Hepatocyte (in vitro differentiated cells): ENCODE data around the gene PPP1R7. TPM values are rescaled to one million over a fixed set of nuclear protein-coding genes. Genes with fewer than 3 reads are reported as not detected.

Experiments
- DNase-seq: peaks from one replicate; pipeline ENCODE4 v3.0.0-alpha.2; 2016; ENCODE audit warnings: low spot score
- H2AFZ ChIP-seq: fragments of 200-600 bp; sonication (generic); 2 replicates; pipeline ENCODE4 v1.6.0; 2016; ENCODE audit warnings: antibody characterized with exemption, mild to moderate bottlenecking
- H3K27ac ChIP-seq: fragments of 200-600 bp; sonication (generic); 2 replicates; pipeline ENCODE4 v1.5.1; 2016; ENCODE audit warnings: mild to moderate bottlenecking
- H3K27me3 ChIP-seq: fragments of 200-600 bp; sonication (generic); 2 replicates; pipeline ENCODE4 v1.6.1; 2016
- H3K36me3 ChIP-seq: fragments of 200-600 bp; sonication (generic); replicated peaks from 2 replicates; pipeline ENCODE4 v1.5.1; 2016; ENCODE audit warnings: low read depth; ENCODE audit not compliant: insufficient read depth
- H3K4me1 ChIP-seq: fragments of 200-600 bp; sonication (generic); 2 replicates; pipeline ENCODE4 v1.5.1; 2016; ENCODE audit warnings: mild to moderate bottlenecking, moderate library complexity; ENCODE audit not compliant: insufficient read depth
- H3K4me2 ChIP-seq: fragments of 200-600 bp; sonication (generic); 2 replicates; pipeline ENCODE4 v1.6.0; 2016
- H3K4me3 ChIP-seq: fragments of 200-600 bp; sonication (generic); 2 replicates; pipeline ENCODE4 v1.5.1; 2016; ENCODE audit warnings: mild to moderate bottlenecking
- H3K79me2 ChIP-seq: fragments of 200-600 bp; sonication (generic); 2 replicates; pipeline ENCODE4 v1.6.0; 2017; ENCODE audit warnings: mild to moderate bottlenecking
- H3K9me2 ChIP-seq: fragments of 200-600 bp; sonication (generic); replicated peaks from 2 replicates; pipeline ENCODE4 v1.6.0; 2017; ENCODE audit warnings: mild to moderate bottlenecking; ENCODE audit not compliant: insufficient read depth
- H3K9me3 ChIP-seq: fragments of 200-600 bp; sonication (generic); 2 replicates; pipeline ENCODE4 v1.5.1; 2016; ENCODE audit warnings: low read depth, mild to moderate bottlenecking
- H4K20me1 ChIP-seq: fragments of 200-600 bp; sonication (generic); 2 replicates; pipeline ENCODE4 v1.6.0; 2016; ENCODE audit warnings: mild to moderate bottlenecking; ENCODE audit not compliant: insufficient read depth, poor library complexity, severe bottlenecking
- EZH2 ChIP-seq: fragments of 200-600 bp; sonication (generic); IDR thresholded peaks from 2 replicates; pipeline ENCODE4 v1.6.1; 2016; ENCODE audit warnings: antibody characterized with exemption, mild to moderate bottlenecking, borderline replicate concordance
- EZH2phosphoT487 ChIP-seq: fragments of 200-600 bp; sonication (generic); IDR thresholded peaks from one replicate; pipeline ENCODE4 v1.6.1; 2018; ENCODE audit warnings: antibody characterized with exemption, mild to moderate bottlenecking, low read depth, moderate library complexity; ENCODE audit not compliant: unreplicated experiment, severe bottlenecking
- WGBS: methylation state at CpG from one replicate; pipeline ENCODE4 v1.1.6; 2016; ENCODE audit warnings: low lambda C conversion rate; ENCODE audit errors: missing lambda C conversion rate; 5-methylcytosine and 5-hydroxymethylcytosine counted together
- polyA plus RNA-seq: library from polyadenylated mRNA; unstranded; fragments of >200 nt; fragmentation: Nextera tagmentation; extraction: Ambion mirVana; gene quantifications from 2 replicates; pipeline ENCODE4 v1.2.1, GENCODE V29; 2016
- total RNA-seq: library from RNA; depleted of rRNA; stranded (reverse); fragments of >200 nt; gene quantifications from 2 replicates; pipeline ENCODE4 v1.2.3, GENCODE V29; 2014
- TF ChIP-seq, protein P1 (sequence below): fragments of 200-600 bp; sonication (generic); IDR thresholded peaks from 2 replicates; pipeline ENCODE4 v1.5.1; 2016; ENCODE audit warnings: antibody characterized with exemption, mild to moderate bottlenecking; ENCODE audit not compliant: poor library complexity

The PPP1R7 gene
- total and polyA plus RNA-seq, 2 experiments from 2014 or later: 46.7 to 84.9 TPM

- no peak for DNase-seq
- Histone ChIP-seq H3K79me2 (no peaks in the 10 kb centered on the region), H3K36me3 (no peaks in the 10 kb centered on the region), H3K4me1 (no peaks in the 10 kb centered on the region), H3K27ac (no peak overlapping the region), H3K9me3 (no peaks in the 10 kb centered on the region), H4K20me1 (no peaks in the 10 kb centered on the region), H2AFZ (no peak overlapping the region), H3K9me2 (no peaks in the 10 kb centered on the region), H3K27me3 (no peaks in the 10 kb centered on the region), H3K4me2 (no peak overlapping the region), H3K4me3 (no peak overlapping the region)
- TF ChIP-seq EZH2 (no peak), EZH2phosphoT487 (no peak)
- TF ChIP-seq, protein P1, sequence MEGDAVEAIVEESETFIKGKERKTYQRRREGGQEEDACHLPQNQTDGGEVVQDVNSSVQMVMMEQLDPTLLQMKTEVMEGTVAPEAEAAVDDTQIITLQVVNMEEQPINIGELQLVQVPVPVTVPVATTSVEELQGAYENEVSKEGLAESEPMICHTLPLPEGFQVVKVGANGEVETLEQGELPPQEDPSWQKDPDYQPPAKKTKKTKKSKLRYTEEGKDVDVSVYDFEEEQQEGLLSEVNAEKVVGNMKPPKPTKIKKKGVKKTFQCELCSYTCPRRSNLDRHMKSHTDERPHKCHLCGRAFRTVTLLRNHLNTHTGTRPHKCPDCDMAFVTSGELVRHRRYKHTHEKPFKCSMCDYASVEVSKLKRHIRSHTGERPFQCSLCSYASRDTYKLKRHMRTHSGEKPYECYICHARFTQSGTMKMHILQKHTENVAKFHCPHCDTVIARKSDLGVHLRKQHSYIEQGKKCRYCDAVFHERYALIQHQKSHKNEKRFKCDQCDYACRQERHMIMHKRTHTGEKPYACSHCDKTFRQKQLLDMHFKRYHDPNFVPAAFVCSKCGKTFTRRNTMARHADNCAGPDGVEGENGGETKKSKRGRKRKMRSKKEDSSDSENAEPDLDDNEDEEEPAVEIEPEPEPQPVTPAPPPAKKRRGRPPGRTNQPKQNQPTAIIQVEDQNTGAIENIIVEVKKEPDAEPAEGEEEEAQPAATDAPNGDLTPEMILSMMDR: no peak
- 87% methylated on average over 24 of the region's 24 CpGs for WGBS
Measured at GRCh38 chr2:241201445-241202267, 51.4 kb downstream of the PPP1R7 start.

DNA sequence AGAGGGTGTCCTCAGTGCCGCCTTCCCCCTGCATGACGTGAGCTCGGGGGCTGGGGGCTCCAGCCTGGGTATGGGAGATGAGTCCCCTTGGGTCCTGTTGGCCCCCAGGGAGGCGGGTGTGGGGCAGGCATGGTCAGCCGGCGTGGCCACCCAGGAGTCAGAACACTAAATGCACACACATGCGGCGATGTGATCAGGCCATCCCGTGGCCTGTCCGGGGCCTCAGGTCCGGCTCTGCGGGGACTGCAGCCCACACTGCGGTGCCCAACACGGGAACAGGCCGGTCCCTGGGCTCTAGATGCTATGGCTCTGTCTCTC lies 52.0 kb downstream of the PPP1R7 start:
- H3K36me3 ChIP-seq: no peaks in the 10 kb centered on the region
- no peak for DNase-seq
- no peak overlapping the region for H2AFZ ChIP-seq
- H3K27ac ChIP-seq: no peak overlapping the region
- H3K27me3 ChIP-seq: no peaks in the 10 kb centered on the region
- H3K4me1 ChIP-seq: no peaks in the 10 kb centered on the region
- TF ChIP-seq EZH2 (no peak), EZH2phosphoT487 (no peak)
- TF ChIP-seq, protein P1: no peak
- H3K9me3 ChIP-seq: no peaks in the 10 kb centered on the region
- H4K20me1 ChIP-seq: no peaks in the 10 kb centered on the region
- H3K79me2 ChIP-seq: no peaks in the 10 kb centered on the region
- WGBS: 94% methylated on average over 15 of the region's 15 CpGs
- H3K4me2 ChIP-seq: no peak overlapping the region
- H3K4me3 ChIP-seq: no peak overlapping the region
- no peaks in the 10 kb centered on the region for H3K9me2 ChIP-seq

DNA sequence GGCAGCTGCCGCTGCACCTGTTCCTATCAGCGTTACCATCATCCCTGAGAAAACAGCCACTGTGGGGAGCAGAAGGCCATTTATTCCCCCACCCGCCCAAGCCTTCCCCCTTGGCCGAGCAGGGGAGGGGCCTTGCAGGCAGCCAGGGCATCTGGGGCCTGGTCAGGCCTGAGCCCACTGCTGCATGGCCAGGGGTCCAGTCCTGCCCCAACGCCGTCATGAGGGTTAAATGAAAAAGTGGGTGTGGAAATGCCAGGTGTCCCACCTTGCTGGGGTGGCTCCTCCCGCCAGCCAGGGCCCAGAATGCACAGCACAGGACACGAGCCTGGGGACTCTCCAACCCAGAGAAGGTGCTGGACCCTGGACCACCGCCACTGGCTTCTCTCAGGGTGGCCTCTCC lies 52.4 kb downstream of the PPP1R7 start:
- Histone ChIP-seq H3K79me2 (no peaks in the 10 kb centered on the region), H3K4me3 (no peak overlapping the region), H3K9me2 (no peaks in the 10 kb centered on the region)

More for the DNA sequence above, 52.4 kb downstream of the PPP1R7 start:
- Histone ChIP-seq H2AFZ (no peak overlapping the region), H4K20me1 (no peaks in the 10 kb centered on the region), H3K27ac (no peak overlapping the region), H3K4me1 (no peaks in the 10 kb centered on the region), H3K36me3 (no peaks in the 10 kb centered on the region), H3K9me3 (no peaks in the 10 kb centered on the region), H3K27me3 (no peaks in the 10 kb centered on the region), H3K4me2 (no peak overlapping the region)
- DNase-seq: no peak
- TF ChIP-seq, protein P1: no peak
- no peak for TF ChIP-seq EZH2
- TF ChIP-seq EZH2phosphoT487: no peak
- 93% methylated on average over 9 of the region's 9 CpGs for WGBS
